HepG2 (cell line): Measurements from ENCODE around the gene SMAD3. TPM values are rescaled to one million over a fixed set of nuclear protein-coding genes. Genes with fewer than 3 reads are reported as not detected.

Experiments
- ATAC-seq: fragments of 200-7000 bp; cut with Tn5 transposase; 3 replicates; pipeline ENCODE4 v1.9.1; 2020; ENCODE audit warnings: mild to moderate bottlenecking, moderate library complexity
- BruUV-seq: library from RNA; stranded (reverse); fragments of 400-500 nt; replicated peaks from 2 replicates; lab custom pipeline; 2021; lab: Mats Ljungman, UMichigan
- CTCF ChIA-PET: fragments of 300-600 bp; formaldehyde crosslinking; extraction: SDS; loops from one replicate; lab custom pipeline; 2021; ENCODE audit warnings: low total read pairs, inconsistent platforms, low intra/inter-chr PET ratio; lab: Yijun Ruan, JAX
- POLR2A ChIA-PET: fragments of 350-600 bp; sonication (Branson Sonifier 250); formaldehyde crosslinking; loops from one replicate; lab custom pipeline; 2020; ENCODE audit warnings: antibody characterized with exemption, inconsistent platforms; lab: Yijun Ruan, JAX
- DNase-seq: peaks from one replicate; pipeline ENCODE4 v3.0.0-alpha.2; 2015; ENCODE audit warnings: low spot score
- FAIRE-seq: peaks from 3 replicates; lab custom pipeline; 2011; peaks lifted over from hg19 to GRCh38; lab: Jason Lieb, UNC
- H2AFZ ChIP-seq: one replicate; pipeline ENCODE4 v1.6.1; 2011; ENCODE audit warnings: low read length, inconsistent platforms
- H3K27ac ChIP-seq: fragments of 300-600 bp; 3 replicates; pipeline ENCODE4 v1.8.0; 2011; ENCODE audit warnings: mixed run types, mild to moderate bottlenecking, mixed read lengths, low read length, inconsistent platforms; ENCODE audit not compliant: insufficient read depth; ENCODE audit errors: extremely low read length
- H3K27me3 ChIP-seq, 2 experiments: fragments of 200-600 bp in 1 of 2; 2 replicates in 1 of 2; 3 replicates in 1 of 2; pipeline versions ENCODE4 v1.6.0 to v1.8.0; 2011; ENCODE audit warnings: low read length in 2 of 2, mild to moderate bottlenecking in 2 of 2, moderate library complexity in 2 of 2, inconsistent platforms in 1 of 2; ENCODE audit not compliant: insufficient read depth in 2 of 2, control insufficient read depth in 1 of 2
- H3K36me3 ChIP-seq, 2 experiments: fragments of 200-600 bp in 1 of 2; replicated peaks in 1 of 2; 2 replicates in 1 of 2; 3 replicates in 1 of 2; pipeline versions ENCODE4 v1.5.1 to v1.8.0; 2011; ENCODE audit warnings: low read length in 2 of 2, inconsistent platforms in 1 of 2; ENCODE audit not compliant: insufficient read depth in 2 of 2, control insufficient read depth in 1 of 2
- H3K4me1 ChIP-seq: 2 replicates; pipeline ENCODE4 v1.5.1; 2012; ENCODE audit warnings: low read length, inconsistent platforms; ENCODE audit not compliant: insufficient read depth
- H3K4me2 ChIP-seq: 2 replicates; pipeline ENCODE4 v1.6.0; 2011; ENCODE audit warnings: low read depth, low read length, inconsistent platforms
- H3K4me3 ChIP-seq, 3 experiments: fragments of 200-600 bp in 1 of 3; sonication (generic), shearing (Covaris generic) in 1 of 3; replicated peaks in 1 of 3; 2 replicates each; pipeline ENCODE4 v1.5.1; 2011 to 2016; ENCODE audit warnings: low read length in 3 of 3, inconsistent platforms in 2 of 3, low read depth in 2 of 3, mild to moderate bottlenecking in 2 of 3, control low read depth in 1 of 3, mixed read lengths in 1 of 3; ENCODE audit not compliant: insufficient read depth in 1 of 3
- H3K79me2 ChIP-seq: one replicate; pipeline ENCODE4 v1.6.1; 2011; ENCODE audit warnings: low read length, inconsistent platforms; ENCODE audit not compliant: insufficient read depth
- H3K9ac ChIP-seq: 2 replicates; pipeline ENCODE4 v1.6.0; 2011; ENCODE audit warnings: mild to moderate bottlenecking, low read depth, low read length, inconsistent platforms; ENCODE audit not compliant: insufficient read depth
- H3K9me3 ChIP-seq: 2 replicates; pipeline ENCODE4 v1.5.1; 2012; ENCODE audit warnings: mild to moderate bottlenecking, low read length
- H4K20me1 ChIP-seq: 2 replicates; pipeline ENCODE4 v1.6.0; 2011; ENCODE audit warnings: inconsistent platforms, mild to moderate bottlenecking, low read length, moderate library complexity; ENCODE audit not compliant: insufficient read depth
- GABPB1 ChIP-seq: IDR thresholded peaks from 2 replicates; pipeline ENCODE4 v1.6.1; 2016; ENCODE audit warnings: mild to moderate bottlenecking, missing genetic modification reagents, moderate library complexity, missing compliant biosample characterization
- HNRNPH1 ChIP-seq: fragments of 200-400 bp; formaldehyde crosslinking; optimal IDR thresholded peaks from 2 replicates; pipeline ENCODE3; 2017; ENCODE audit warnings: mild to moderate bottlenecking, low read depth, low read length
- IRF2 ChIP-seq: IDR thresholded peaks from 2 replicates; pipeline ENCODE4 v1.6.1; 2018; ENCODE audit warnings: missing genetic modification reagents, missing compliant biosample characterization
- ISX ChIP-seq: sonication (generic); formaldehyde crosslinking; conservative IDR thresholded peaks from 2 replicates; pipeline ENCODE4 v1.5.0; 2020; ENCODE audit warnings: missing genetic modification reagents
- MED13 ChIP-seq: sonication (generic); formaldehyde crosslinking; IDR thresholded peaks from 2 replicates; pipeline ENCODE4 v1.5.0; 2020; ENCODE audit warnings: missing genetic modification reagents
- NFKB2 ChIP-seq: sonication (generic); formaldehyde crosslinking; IDR thresholded peaks from 2 replicates; pipeline ENCODE4 v1.4.0; 2020; ENCODE audit warnings: missing genetic modification reagents, borderline replicate concordance
- PREB ChIP-seq: sonication (generic); formaldehyde crosslinking; IDR thresholded peaks from 2 replicates; pipeline ENCODE4 v1.4.0; 2020; ENCODE audit warnings: missing genetic modification reagents
- RFXANK ChIP-seq: IDR thresholded peaks from 2 replicates; pipeline ENCODE4 v1.6.1; 2016
- TEAD2 ChIP-seq: sonication (generic); formaldehyde crosslinking; IDR thresholded peaks from 2 replicates; pipeline ENCODE4 v1.9.0; 2021; ENCODE audit warnings: missing genetic modification reagents
- ZC3H13 ChIP-seq: sonication (generic); formaldehyde crosslinking; IDR thresholded peaks from 2 replicates; pipeline ENCODE4 v1.8.1; 2023; ENCODE audit warnings: mild to moderate bottlenecking, missing genetic modification reagents, moderate library complexity
- ZNF17 ChIP-seq: sonication (generic); formaldehyde crosslinking; IDR thresholded peaks from 2 replicates; pipeline ENCODE4 v1.5.0; 2020; ENCODE audit warnings: mild to moderate bottlenecking, missing genetic modification reagents
- ZNF20 ChIP-seq: sonication (generic); formaldehyde crosslinking; IDR thresholded peaks from 2 replicates; pipeline ENCODE4 v1.4.0; 2020; ENCODE audit warnings: mild to moderate bottlenecking, moderate library complexity, missing genetic modification reagents
- ZNF3 ChIP-seq: IDR thresholded peaks from 2 replicates; pipeline ENCODE4 v1.7.0; 2017; ENCODE audit warnings: inconsistent platforms
- ZNF761 ChIP-seq: sonication (generic); formaldehyde crosslinking; conservative IDR thresholded peaks from 2 replicates; pipeline ENCODE4 v1.4.0; 2020; ENCODE audit warnings: mild to moderate bottlenecking, missing genetic modification reagents
- ZNF841 ChIP-seq: sonication (generic); formaldehyde crosslinking; IDR thresholded peaks from 2 replicates; pipeline ENCODE4 v1.8.1; 2023; ENCODE audit warnings: missing genetic modification reagents, borderline replicate concordance
- ZXDC ChIP-seq: sonication (generic); formaldehyde crosslinking; IDR thresholded peaks from 2 replicates; pipeline ENCODE4 v1.5.0; 2020; ENCODE audit warnings: mild to moderate bottlenecking, missing genetic modification reagents
- WGBS: methylation state at CpG from one replicate; pipeline ENCODE4 v1.1.6; 2017; ENCODE audit warnings: low lambda C conversion rate; 5-methylcytosine and 5-hydroxymethylcytosine counted together
- in situ Hi-C: cut with HindIII; loops from 2 replicates; pipeline ENCODE4 v1.10.0; 2017; ENCODE audit warnings: low pct_unique_long_range_greater_than_20kb; ENCODE audit not compliant: extremely low pct_ligation_motif_present
- intact Hi-C: fragments of 100-400 bp; cut with micrococcal nuclease; formaldehyde crosslinking; loops from one replicate; pipeline ENCODE4 v1.10.0; 2022; ENCODE audit not compliant: unreplicated experiment
- polyA plus RNA-seq, 8 experiments: library from polyadenylated mRNA; depleted of rRNA in 3 of 8; stranded (reverse) in 7 of 8; unstranded in 1 of 8; fragments of >200 nt; fragmentation: Illumina TruSeq in 4 of 8; extraction: Trizol in 4 of 8; gene quantifications; 2 replicates each; pipeline versions ENCODE4 v1.2.1 to v1.2.3, GENCODE V29; 2011 to 2016; ENCODE audit warnings: low read depth in 4 of 8, missing spikeins in 1 of 8, mixed read lengths in 1 of 8; ENCODE audit not compliant: insufficient read depth in 1 of 8
- total RNA-seq, 5 experiments: library from RNA; depleted of rRNA; stranded (reverse); fragments of >200 nt; fragmentation: Illumina TruSeq; extraction: Trizol; gene quantifications; 2 replicates each; pipeline ENCODE4 v1.2.3, GENCODE V29; 2016; ENCODE audit warnings: low read depth in 1 of 5

Gene SMAD3
- total and polyA plus RNA-seq, 2 of the 13 experiments (the other 11 are each of a cell fraction or from before 2014, with no cell fraction given): 8.6 to 56.3 TPM

- H3K9ac ChIP-seq: no peak overlapping the region
- no peak for DNase-seq
- no peak overlapping the region for H2AFZ ChIP-seq
- no peak for TF ChIP-seq NFKB2
- no peak for TF ChIP-seq GABPB1 (CRISPR knock-in tag)
- TF ChIP-seq RFXANK: no peak
- TF ChIP-seq ZNF20 (CRISPR knock-in tag): no peak
- no peak for TF ChIP-seq PREB (CRISPR knock-in tag)
- no peak for TF ChIP-seq ZNF761
- TF ChIP-seq ISX: no peak
- TF ChIP-seq IRF2 (CRISPR knock-in tag): no peak
- TF ChIP-seq ZNF3 (CRISPR knock-in tag): no peak
- TF ChIP-seq TEAD2: no peak
- TF ChIP-seq HNRNPH1: no peak
- TF ChIP-seq MED13 (CRISPR knock-in tag): no peak
- no peak for TF ChIP-seq ZXDC (CRISPR knock-in tag)
- no peak for TF ChIP-seq ZC3H13
- TF ChIP-seq ZNF841 (CRISPR knock-in tag): no peak
- no peak for TF ChIP-seq ZNF17 (CRISPR knock-in tag)
- TF ChIP-seq, all 625 proteins: peak for 0
- 95% methylated on average over 1 of the region's 1 CpG for whole genome bisulfite sequencing
- Histone ChIP-seq H3K4me1 (peaks cover 15% of the 10 kb centered on the region), H3K4me3 (no peak overlapping the region), H3K36me3 (no peaks in the 10 kb centered on the region), H3K9me3 (no peaks in the 10 kb centered on the region), H3K27ac (no peak overlapping the region), H3K4me2 (no peak overlapping the region), H4K20me1 (no peaks in the 10 kb centered on the region), H3K27me3 (no peaks in the 10 kb centered on the region), H3K79me2 (no peaks in the 10 kb centered on the region)
- ATAC-seq: no peak
- intact Hi-C loops: no loop called here
- ChIA-PET CTCF (no interaction called here), POLR2A (no interaction called here)
- in situ Hi-C loops: no loop called here
- BruUV-seq: no TSS peak
- FAIRE-seq: no peak
Measured at GRCh38 chr15:67202991-67203390, 137.6 kb downstream of the SMAD3 start.
